ENCODE results near the gene MAD1L1. TPM values are rescaled to one million over a fixed set of nuclear protein-coding genes. Genes with fewer than 3 reads are reported as not detected.

The MAD1L1 gene
- total and polyA plus RNA-seq, 4 donors, result 12.8 to 20.7 (median 16.5) TPM

- no peaks in the 10 kb centered on the region for H3K36me3 ChIP-seq (ENCODE audit: control insufficient read depth in 4 of 4, insufficient read depth in 3 of 4, low read depth in 1 of 4, low read length in 3 of 4)
- H3K27me3 ChIP-seq (ENCODE audit: control insufficient read depth in 4 of 4, insufficient read depth in 4 of 4, low read length in 3 of 4), result no peaks in the 10 kb centered on the region
- H3K4me1 ChIP-seq (ENCODE audit: control insufficient read depth in 4 of 4, insufficient read depth in 4 of 4, low read length in 3 of 4), result peaks cover 0 to 4% (median 1%) of the 10 kb centered on the region in 4 donors
- DNase-seq (ENCODE audit: low spot score), result no peak
- WGBS, result 95% methylated on average over 45 of the region's 45 CpGs
- no peak overlapping the region for H3K27ac ChIP-seq (ENCODE audit: low read depth in 1 of 2, low read length in 2 of 2)
- no peak overlapping the region for H3K4me3 ChIP-seq (ENCODE audit: low read depth in 1 of 3, low read length in 3 of 3)
- H3K9me3 ChIP-seq (ENCODE audit: control insufficient read depth in 4 of 4, low read length in 3 of 4), result no peaks in the 10 kb centered on the region
- TF ChIP-seq RAD21 (IDR thresholded peaks at IDR 0.05), result no peak
- no peak for TF ChIP-seq MAX (IDR thresholded peaks at IDR 0.05)
- TF ChIP-seq FOXA2 (IDR thresholded peaks at IDR 0.05), result no peak
- TF ChIP-seq YY1 (IDR thresholded peaks at IDR 0.05), result no peak
- no peak for TF ChIP-seq FOXA1 (IDR thresholded peaks at IDR 0.05)
- TF ChIP-seq, protein P1, sequence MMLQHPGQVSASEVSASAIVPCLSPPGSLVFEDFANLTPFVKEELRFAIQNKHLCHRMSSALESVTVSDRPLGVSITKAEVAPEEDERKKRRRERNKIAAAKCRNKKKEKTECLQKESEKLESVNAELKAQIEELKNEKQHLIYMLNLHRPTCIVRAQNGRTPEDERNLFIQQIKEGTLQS (IDR thresholded peaks at IDR 0.05), result no peak
- no peak for TF ChIP-seq SP1 (IDR thresholded peaks at IDR 0.05)
- TF ChIP-seq HNF4A (conservative IDR thresholded peaks at IDR 0.05), result no peak
- no peak for TF ChIP-seq REST (IDR thresholded peaks at IDR 0.05)
- TF ChIP-seq ZBTB33 (IDR thresholded peaks at IDR 0.05), result no peak
- no peak for TF ChIP-seq TAF1 (conservative IDR thresholded peaks at IDR 0.05)
- TF ChIP-seq EGR1 (IDR thresholded peaks at IDR 0.05; ENCODE audit: low read depth in 2 of 2), result no peak
- TF ChIP-seq HNF4G (IDR thresholded peaks at IDR 0.05), result no peak
- no peak for TF ChIP-seq RXRA (IDR thresholded peaks at IDR 0.05)
- no peak for TF ChIP-seq GABPA (IDR thresholded peaks at IDR 0.05 in 1 of 2, conservative IDR thresholded peaks at IDR 0.05 in 1 of 2)
- TF ChIP-seq JUND (IDR thresholded peaks at IDR 0.05), result no peak
- no peak for TF ChIP-seq NR2F2 (IDR thresholded peaks at IDR 0.05)
- no peak for TF ChIP-seq CTCF (IDR thresholded peaks at IDR 0.05; ENCODE audit: low read depth, low read length, missing input control)
- H3K9ac ChIP-seq (ENCODE audit: low read depth in 1 of 2, low read length in 2 of 2), result no peak overlapping the region
Measured at GRCh38 chr7:1825897-1826741, 406.6 kb downstream of the MAD1L1 start.
